ENCODE measurements around the gene CLECL1. TPM values are rescaled to one million over a fixed set of nuclear protein-coding genes. Genes with fewer than 3 reads are reported as not detected.

CLECL1 gene
- polyA plus RNA-seq (2013, experiment 1 of 2), result not detected
- polyA plus RNA-seq (2013, experiment 2 of 2), result not detected

GRCh38 chr12:9732921-9733461, at the start of gene CLECL1:
CLECL1 (minus strand) TSS chr12:9733097.
- 93% methylated on average over 6 of the region's 8 CpGs for WGBS
- Histone ChIP-seq H3K79me1 (replicated peaks; ENCODE audit: low read length, poor library complexity, severe bottlenecking) (no peaks in the 10 kb centered on the region), H2BK12ac (ENCODE audit: low read length in 2 of 2) (no peak within 1 kb of the TSS), H3K4me3 (ENCODE audit: insufficient read depth in 1 of 2, low read depth in 1 of 2, low read length in 2 of 2) (no peak within 1 kb of the TSS), H3K27me3 (ENCODE audit: control insufficient read depth in 1 of 2, insufficient read depth in 1 of 2, low read length in 2 of 2) (no peaks in the 10 kb centered on the region), H2AFZ (ENCODE audit: low read depth, low read length) (no peak within 1 kb of the TSS), H3K27ac (ENCODE audit: low read length, poor library complexity, severe bottlenecking) (no peak within 1 kb of the TSS), H3K14ac (ENCODE audit: low read length in 2 of 2) (no peak within 1 kb of the TSS), H3K9ac (ENCODE audit: low read length) (no peak within 1 kb of the TSS), H3K18ac (ENCODE audit: low read depth in 1 of 2, low read length in 2 of 2) (no peak within 1 kb of the TSS), H4K8ac (ENCODE audit: low read length) (no peak within 1 kb of the TSS), H2BK5ac (ENCODE audit: low read depth, low read length, poor library complexity, severe bottlenecking) (no peak within 1 kb of the TSS), H2BK15ac (ENCODE audit: low read depth, poor library complexity, severe bottlenecking) (no peak within 1 kb of the TSS), H2BK120ac (ENCODE audit: low read depth, low read length) (no peak within 1 kb of the TSS), H2AK5ac (ENCODE audit: low read length, severe bottlenecking) (no peak within 1 kb of the TSS), H3K4ac (ENCODE audit: low read depth in 1 of 2, low read length in 2 of 2) (no peak within 1 kb of the TSS), H3K4me2 (ENCODE audit: low read length, poor library complexity, severe bottlenecking) (no peak within 1 kb of the TSS), H3K4me1 (ENCODE audit: control insufficient read depth, insufficient read depth, low read depth, low read length) (no peaks in the 10 kb centered on the region), H3K23ac (ENCODE audit: low read length in 2 of 2) (no peak within 1 kb of the TSS), H3K36me3 (ENCODE audit: control insufficient read depth in 1 of 2, insufficient read depth in 2 of 2, low read depth in 1 of 2, low read length in 2 of 2) (no peaks in the 10 kb centered on the region), H4K91ac (ENCODE audit: low read length) (no peak within 1 kb of the TSS), H3K9me3 (ENCODE audit: control insufficient read depth, low read length) (no peaks in the 10 kb centered on the region)
- no peak for DNase-seq

- H2AK5ac ChIP-seq (ENCODE audit: low read length, severe bottlenecking), result no peak overlapping the region
- peak overlapping the region; percentile 54 for H4K8ac ChIP-seq (ENCODE audit: low read length)
- H3K9ac ChIP-seq (ENCODE audit: low read length), result no peak overlapping the region
- no peaks in the 10 kb centered on the region for H3K79me1 ChIP-seq (replicated peaks; ENCODE audit: low read length, poor library complexity, severe bottlenecking)
- H2BK12ac ChIP-seq (ENCODE audit: low read length in 2 of 2), result peak overlapping the region; percentile 15 to 84
- H2BK120ac ChIP-seq (ENCODE audit: low read depth, low read length), result no peak overlapping the region
- peak overlapping the region; percentile 68 for H4K91ac ChIP-seq (ENCODE audit: low read length)
- no peak overlapping the region for H2AFZ ChIP-seq (ENCODE audit: low read depth, low read length)
- no peak overlapping the region for H3K4me2 ChIP-seq (ENCODE audit: low read length, poor library complexity, severe bottlenecking)
- no peaks in the 10 kb centered on the region for H3K27me3 ChIP-seq (ENCODE audit: control insufficient read depth in 1 of 2, insufficient read depth in 1 of 2, low read length in 2 of 2)
- no peak overlapping the region for H3K4me3 ChIP-seq (ENCODE audit: insufficient read depth in 1 of 2, low read depth in 1 of 2, low read length in 2 of 2)
- H3K4ac ChIP-seq (ENCODE audit: low read depth in 1 of 2, low read length in 2 of 2), result no peak overlapping the region
- no peaks in the 10 kb centered on the region for H3K4me1 ChIP-seq (ENCODE audit: control insufficient read depth, insufficient read depth, low read depth, low read length)
- no peak overlapping the region for H3K23ac ChIP-seq (ENCODE audit: low read length in 2 of 2)
- H3K27ac ChIP-seq (ENCODE audit: low read length, poor library complexity, severe bottlenecking), result no peak overlapping the region
- no peak overlapping the region for H3K14ac ChIP-seq (ENCODE audit: low read length in 2 of 2)
- H3K18ac ChIP-seq (ENCODE audit: low read depth in 1 of 2, low read length in 2 of 2), result peak overlapping the region; percentile 16 to 62
- no peaks in the 10 kb centered on the region for H3K36me3 ChIP-seq (ENCODE audit: control insufficient read depth in 1 of 2, insufficient read depth in 2 of 2, low read depth in 1 of 2, low read length in 2 of 2)
- no peak overlapping the region for H2BK15ac ChIP-seq (ENCODE audit: low read depth, poor library complexity, severe bottlenecking)
- no peak overlapping the region for H2BK5ac ChIP-seq (ENCODE audit: low read depth, low read length, poor library complexity, severe bottlenecking)
- H3K9me3 ChIP-seq (ENCODE audit: control insufficient read depth, low read length), result no peaks in the 10 kb centered on the region
- no peak for DNase-seq
- WGBS, result 90% methylated on average over 1 of the region's 2 CpGs
Measured at GRCh38 chr12:9781360-9781759, 48.5 kb upstream of the CLECL1 start.

DNA sequence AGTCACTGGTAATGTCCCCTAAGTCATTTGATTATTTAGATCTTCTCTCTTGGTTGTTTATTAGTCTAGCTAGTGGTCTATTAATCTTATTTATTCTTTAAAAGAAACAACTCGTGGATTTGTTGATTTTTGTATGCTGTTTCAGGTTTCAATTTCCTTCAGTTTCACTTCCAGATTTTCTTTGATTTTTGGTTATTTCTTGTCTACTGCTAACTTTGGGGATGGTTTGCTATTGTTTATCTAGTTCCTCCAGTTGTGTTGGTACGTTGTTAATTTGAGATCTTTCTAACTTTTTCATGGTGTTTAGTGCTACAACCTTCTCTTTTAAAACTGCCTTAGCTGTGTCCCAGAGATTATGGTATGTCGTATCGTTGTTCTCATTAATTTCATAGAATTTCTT, 46.3 kb upstream of the CLECL1 start:
- no peak overlapping the region for H4K91ac ChIP-seq (ENCODE audit: low read length)
- H3K9ac ChIP-seq (ENCODE audit: low read length), result no peak overlapping the region
- no peak overlapping the region for H3K4ac ChIP-seq (ENCODE audit: low read depth in 1 of 2, low read length in 2 of 2)
- no peak overlapping the region for H3K4me2 ChIP-seq (ENCODE audit: low read length, poor library complexity, severe bottlenecking)
- no peak overlapping the region for H3K14ac ChIP-seq (ENCODE audit: low read length in 2 of 2)
- H3K4me3 ChIP-seq (ENCODE audit: insufficient read depth in 1 of 2, low read depth in 1 of 2, low read length in 2 of 2), result no peak overlapping the region
- no peak overlapping the region for H3K23ac ChIP-seq (ENCODE audit: low read length in 2 of 2)
- no peaks in the 10 kb centered on the region for H3K9me3 ChIP-seq (ENCODE audit: control insufficient read depth, low read length)
- H2AFZ ChIP-seq (ENCODE audit: low read depth, low read length), result no peak overlapping the region
- no peak overlapping the region for H3K18ac ChIP-seq (ENCODE audit: low read depth in 1 of 2, low read length in 2 of 2)
- no peaks in the 10 kb centered on the region for H3K79me1 ChIP-seq (replicated peaks; ENCODE audit: low read length, poor library complexity, severe bottlenecking)
- H2BK12ac ChIP-seq (ENCODE audit: low read length in 2 of 2), result no peak overlapping the region
- no peak overlapping the region for H2BK15ac ChIP-seq (ENCODE audit: low read depth, poor library complexity, severe bottlenecking)
- no peaks in the 10 kb centered on the region for H3K36me3 ChIP-seq (ENCODE audit: control insufficient read depth in 1 of 2, insufficient read depth in 2 of 2, low read depth in 1 of 2, low read length in 2 of 2)
- no peak overlapping the region for H4K8ac ChIP-seq (ENCODE audit: low read length)
- DNase-seq, result no peak
- no peak overlapping the region for H3K27ac ChIP-seq (ENCODE audit: low read length, poor library complexity, severe bottlenecking)
- no peaks in the 10 kb centered on the region for H3K4me1 ChIP-seq (ENCODE audit: control insufficient read depth, insufficient read depth, low read depth, low read length)
- WGBS, result 100% methylated on average over 1 of the region's 4 CpGs
- H2BK120ac ChIP-seq (ENCODE audit: low read depth, low read length), result no peak overlapping the region
- no peaks in the 10 kb centered on the region for H3K27me3 ChIP-seq (ENCODE audit: control insufficient read depth in 1 of 2, insufficient read depth in 1 of 2, low read length in 2 of 2)
- no peak overlapping the region for H2BK5ac ChIP-seq (ENCODE audit: low read depth, low read length, poor library complexity, severe bottlenecking)
- H2AK5ac ChIP-seq (ENCODE audit: low read length, severe bottlenecking), result no peak overlapping the region

DNA sequence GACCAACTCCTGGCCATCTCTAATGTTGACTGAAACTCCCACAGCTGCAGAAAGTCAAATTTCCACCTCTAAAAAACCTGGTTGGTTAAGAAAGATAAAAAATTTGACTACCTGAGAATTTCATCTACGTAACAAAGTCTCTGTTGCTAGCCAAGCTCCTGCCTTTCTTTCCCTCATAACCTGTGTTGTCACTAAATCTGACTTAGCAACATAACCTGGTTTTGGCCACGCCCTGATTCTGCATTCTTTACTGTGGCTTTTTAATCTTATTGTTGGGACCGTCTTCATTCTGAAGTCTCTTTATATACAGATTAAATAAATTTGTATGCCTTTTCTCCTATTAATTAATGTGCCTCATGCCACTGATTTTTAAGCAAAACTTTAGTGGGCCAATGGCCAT, 43.9 kb upstream of the CLECL1 start:
- no peak overlapping the region for H3K4ac ChIP-seq (ENCODE audit: low read depth in 1 of 2, low read length in 2 of 2)
- H2BK12ac ChIP-seq (ENCODE audit: low read length in 2 of 2), result no peak overlapping the region
- H2AFZ ChIP-seq (ENCODE audit: low read depth, low read length), result no peak overlapping the region
- no peak overlapping the region for H2BK120ac ChIP-seq (ENCODE audit: low read depth, low read length)
- no peak overlapping the region for H3K14ac ChIP-seq (ENCODE audit: low read length in 2 of 2)
- no peaks in the 10 kb centered on the region for H3K4me1 ChIP-seq (ENCODE audit: control insufficient read depth, insufficient read depth, low read depth, low read length)
- no peaks in the 10 kb centered on the region for H3K9me3 ChIP-seq (ENCODE audit: control insufficient read depth, low read length)
- H3K18ac ChIP-seq (ENCODE audit: low read depth in 1 of 2, low read length in 2 of 2), result peak overlapping the region in 1 of 2 experiments; percentile 48
- H2BK15ac ChIP-seq (ENCODE audit: low read depth, poor library complexity, severe bottlenecking), result no peak overlapping the region
- H3K23ac ChIP-seq (ENCODE audit: low read length in 2 of 2), result no peak overlapping the region
- H3K9ac ChIP-seq (ENCODE audit: low read length), result no peak overlapping the region
- no peak for DNase-seq
- no peak overlapping the region for H2BK5ac ChIP-seq (ENCODE audit: low read depth, low read length, poor library complexity, severe bottlenecking)
- H4K8ac ChIP-seq (ENCODE audit: low read length), result no peak overlapping the region
- no peaks in the 10 kb centered on the region for H3K36me3 ChIP-seq (ENCODE audit: control insufficient read depth in 1 of 2, insufficient read depth in 2 of 2, low read depth in 1 of 2, low read length in 2 of 2)
- no peak overlapping the region for H3K4me2 ChIP-seq (ENCODE audit: low read length, poor library complexity, severe bottlenecking)
- no peaks in the 10 kb centered on the region for H3K27me3 ChIP-seq (ENCODE audit: control insufficient read depth in 1 of 2, insufficient read depth in 1 of 2, low read length in 2 of 2)
- H4K91ac ChIP-seq (ENCODE audit: low read length), result no peak overlapping the region
- no peaks in the 10 kb centered on the region for H3K79me1 ChIP-seq (replicated peaks; ENCODE audit: low read length, poor library complexity, severe bottlenecking)
- H2AK5ac ChIP-seq (ENCODE audit: low read length, severe bottlenecking), result no peak overlapping the region
- no peak overlapping the region for H3K4me3 ChIP-seq (ENCODE audit: insufficient read depth in 1 of 2, low read depth in 1 of 2, low read length in 2 of 2)
- H3K27ac ChIP-seq (ENCODE audit: low read length, poor library complexity, severe bottlenecking), result no peak overlapping the region
- 100% methylated on average over 1 of the region's 3 CpGs for WGBS

Measured in mesenchymal stem cell (in vitro differentiated cells and primary cell).